Stimulated activated naive CD8-positive, alpha-beta T cell treated with anti-CD3 and anti-CD28 coated beads, Interleukin-15, Interleukin-2, amounts not matched to agents 100 ng/mL and 50 ng/mL, for 24 hours (primary cell): ENCODE measurements around the gene C20orf144.

ENCODE experiments used
- H3K27ac Mint-ChIP-seq: one replicate; pipeline ENCODE4 v1.8.0; 2021; ENCODE audit warnings: mild to moderate bottlenecking, mixed read lengths
- H3K27me3 Mint-ChIP-seq: one replicate; pipeline ENCODE4 v1.8.0; 2021; ENCODE audit warnings: mixed read lengths
- H3K36me3 Mint-ChIP-seq: one replicate; pipeline ENCODE4 v1.8.0; 2021; ENCODE audit warnings: low read depth, mixed read lengths
- H3K4me1 Mint-ChIP-seq: one replicate; pipeline ENCODE4 v1.8.0; 2021; ENCODE audit warnings: low read depth, mixed read lengths
- H3K4me3 Mint-ChIP-seq: one replicate; pipeline ENCODE4 v1.8.0; 2021; ENCODE audit warnings: mild to moderate bottlenecking, mixed read lengths
- H3K9me3 Mint-ChIP-seq: one replicate; pipeline ENCODE4 v1.8.0; 2021; ENCODE audit warnings: mixed read lengths

The C20orf144 gene

GRCh38 chr20:33656010-33656782 is 5.9 kb upstream of the C20orf144 start:
- H3K36me3 Mint-ChIP-seq = no peaks in the 10 kb centered on the region
- no peaks in the 10 kb centered on the region for H3K27me3 Mint-ChIP-seq
- H3K9me3 Mint-ChIP-seq = no peaks in the 10 kb centered on the region
- H3K4me1 Mint-ChIP-seq = peaks cover 27% of the 10 kb centered on the region
- H3K4me3 Mint-ChIP-seq = no peak overlapping the region
- H3K27ac Mint-ChIP-seq = no peak overlapping the region

DNA sequence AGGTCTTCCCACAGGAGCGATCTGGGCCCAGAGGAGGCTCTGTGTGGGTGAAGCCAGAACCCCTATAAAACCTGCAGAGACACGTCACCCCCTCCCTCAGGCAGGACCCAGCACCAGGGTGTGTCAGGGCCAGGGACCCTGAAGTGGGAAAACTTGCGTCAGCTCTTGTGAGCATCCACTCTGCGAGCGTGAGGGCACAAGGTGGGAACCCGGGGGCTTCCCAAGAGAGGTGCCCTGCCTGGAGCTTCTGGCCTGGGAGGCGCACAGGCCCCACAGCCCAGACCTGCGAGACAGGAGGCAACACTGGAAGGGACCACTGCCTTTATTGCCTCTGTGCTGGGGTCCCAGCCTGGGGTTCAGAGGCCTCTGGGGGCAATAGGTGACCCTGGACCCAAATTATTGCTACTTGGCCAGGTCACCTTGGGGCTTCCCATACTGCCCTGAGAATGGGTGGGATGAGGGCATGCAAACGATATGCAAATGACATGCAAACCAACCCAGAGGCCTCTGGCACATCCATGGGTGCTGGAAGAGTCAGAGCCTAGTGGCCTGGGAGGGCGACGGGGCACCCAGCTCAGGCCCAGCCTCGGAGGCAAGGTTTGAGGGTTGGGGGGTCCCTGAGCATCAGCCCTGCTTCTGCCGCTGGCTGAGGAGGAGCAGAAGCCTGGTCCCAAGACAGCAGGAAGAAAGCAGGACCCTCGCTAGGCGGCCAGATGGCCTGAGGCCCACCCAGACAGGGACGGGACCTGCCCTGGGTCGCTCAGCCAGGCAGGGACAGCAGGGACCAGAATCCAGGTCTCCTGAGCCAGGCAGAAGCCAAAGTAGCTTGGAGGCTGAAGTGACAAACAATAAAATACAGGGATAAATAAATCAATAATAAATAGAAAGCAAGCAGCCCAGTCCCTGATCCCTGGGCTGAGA is 5.1 kb upstream of the C20orf144 start:
- Mint-ChIP-seq H3K27ac (no peak overlapping the region), H3K9me3 (no peaks in the 10 kb centered on the region), H3K4me3 (no peak overlapping the region), H3K27me3 (no peaks in the 10 kb centered on the region), H3K36me3 (no peaks in the 10 kb centered on the region), H3K4me1 (peaks cover 18% of the 10 kb centered on the region)

- no peaks in the 10 kb centered on the region for H3K9me3 Mint-ChIP-seq
- H3K4me1 Mint-ChIP-seq = peaks cover 13% of the 10 kb centered on the region
- H3K4me3 Mint-ChIP-seq = no peak overlapping the region
- no peaks in the 10 kb centered on the region for H3K36me3 Mint-ChIP-seq
- H3K27ac Mint-ChIP-seq = no peak overlapping the region
- H3K27me3 Mint-ChIP-seq = no peaks in the 10 kb centered on the region
These were observed 4.4 kb upstream of the C20orf144 start for GRCh38 chr20:33657704-33658095.

GRCh38 chr20:33658510-33658909 is 3.6 kb upstream of the C20orf144 start:
- Mint-ChIP-seq H3K9me3 (no peaks in the 10 kb centered on the region), H3K4me3 (no peak overlapping the region), H3K27ac (no peak overlapping the region), H3K27me3 (no peaks in the 10 kb centered on the region), H3K36me3 (no peaks in the 10 kb centered on the region), H3K4me1 (peaks cover 9% of the 10 kb centered on the region)

- no peaks in the 10 kb centered on the region for H3K9me3 Mint-ChIP-seq
- no peaks in the 10 kb centered on the region for H3K27me3 Mint-ChIP-seq
- peaks cover 5% of the 10 kb centered on the region for H3K4me1 Mint-ChIP-seq
- H3K27ac Mint-ChIP-seq = no peak overlapping the region
- H3K4me3 Mint-ChIP-seq = no peak overlapping the region
- H3K36me3 Mint-ChIP-seq = no peaks in the 10 kb centered on the region
These were observed 3.2 kb upstream of the C20orf144 start for GRCh38 chr20:33658929-33659328.

DNA sequence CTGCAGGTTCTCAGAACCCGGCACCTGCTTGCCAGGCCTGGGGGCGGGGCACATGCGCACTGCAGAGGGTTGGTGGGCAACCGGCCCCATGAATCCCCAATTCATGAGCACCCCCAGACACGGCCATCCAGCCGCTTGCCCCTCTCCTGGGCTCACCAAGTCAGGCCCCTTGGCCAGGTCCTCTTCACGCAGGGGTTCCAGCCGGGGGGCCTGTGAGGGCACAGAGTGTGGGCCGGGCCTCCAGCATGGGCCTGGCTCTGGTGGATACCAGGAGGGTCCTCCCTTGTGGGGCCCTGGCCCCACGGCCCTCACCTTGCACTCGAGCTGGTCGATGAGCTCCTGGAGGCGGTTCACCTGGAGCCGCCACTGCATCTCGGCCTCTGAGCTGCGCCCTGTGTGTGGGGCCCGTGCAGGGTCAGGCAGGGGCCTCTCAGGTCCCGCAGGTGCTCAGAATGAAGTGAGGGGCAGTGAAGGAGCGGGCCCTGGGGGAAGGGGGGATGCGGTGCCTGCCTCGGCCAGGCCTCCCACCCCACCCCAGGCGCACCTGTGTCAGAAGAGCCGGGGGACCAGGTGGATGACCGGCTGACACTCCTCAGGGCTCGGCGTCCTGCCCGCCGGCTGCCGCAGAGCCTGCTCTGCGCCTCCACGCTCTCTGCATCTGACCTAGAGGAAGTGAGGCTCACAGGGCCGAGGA is 2.6 kb upstream of the C20orf144 start:
- no peak overlapping the region for H3K27ac Mint-ChIP-seq
- no peaks in the 10 kb centered on the region for H3K36me3 Mint-ChIP-seq
- H3K4me1 Mint-ChIP-seq = peaks cover 8% of the 10 kb centered on the region
- H3K4me3 Mint-ChIP-seq = no peak overlapping the region
- no peaks in the 10 kb centered on the region for H3K27me3 Mint-ChIP-seq
- H3K9me3 Mint-ChIP-seq = no peaks in the 10 kb centered on the region

GRCh38 chr20:33660035-33660684 is 2.0 kb upstream of the C20orf144 start:
- Mint-ChIP-seq H3K4me3 (no peak overlapping the region), H3K36me3 (no peaks in the 10 kb centered on the region), H3K27me3 (no peaks in the 10 kb centered on the region), H3K9me3 (no peaks in the 10 kb centered on the region), H3K27ac (no peak overlapping the region), H3K4me1 (peaks cover 15% of the 10 kb centered on the region)

- Mint-ChIP-seq H3K9me3 (no peaks in the 10 kb centered on the region), H3K4me3 (no peak overlapping the region), H3K27me3 (no peaks in the 10 kb centered on the region)
These were observed 1.5 kb upstream of the C20orf144 start for GRCh38 chr20:33660685-33661058.

GRCh38 chr20:33663161-33664084 is 1.3 kb downstream of the C20orf144 start:
- peak overlapping the region; percentile 85 for H3K4me3 Mint-ChIP-seq
- H3K36me3 Mint-ChIP-seq = peaks cover 2% of the 10 kb centered on the region
- peak overlapping the region; percentile 89 for H3K27ac Mint-ChIP-seq
- H3K27me3 Mint-ChIP-seq = no peaks in the 10 kb centered on the region
- peaks cover 30% of the 10 kb centered on the region for H3K4me1 Mint-ChIP-seq
- no peaks in the 10 kb centered on the region for H3K9me3 Mint-ChIP-seq

More at GRCh38 chr20:33660685-33661058, 1.5 kb upstream of the C20orf144 start:
- H3K27ac Mint-ChIP-seq = no peak overlapping the region
- peaks cover 19% of the 10 kb centered on the region for H3K4me1 Mint-ChIP-seq
- H3K36me3 Mint-ChIP-seq = no peaks in the 10 kb centered on the region

DNA sequence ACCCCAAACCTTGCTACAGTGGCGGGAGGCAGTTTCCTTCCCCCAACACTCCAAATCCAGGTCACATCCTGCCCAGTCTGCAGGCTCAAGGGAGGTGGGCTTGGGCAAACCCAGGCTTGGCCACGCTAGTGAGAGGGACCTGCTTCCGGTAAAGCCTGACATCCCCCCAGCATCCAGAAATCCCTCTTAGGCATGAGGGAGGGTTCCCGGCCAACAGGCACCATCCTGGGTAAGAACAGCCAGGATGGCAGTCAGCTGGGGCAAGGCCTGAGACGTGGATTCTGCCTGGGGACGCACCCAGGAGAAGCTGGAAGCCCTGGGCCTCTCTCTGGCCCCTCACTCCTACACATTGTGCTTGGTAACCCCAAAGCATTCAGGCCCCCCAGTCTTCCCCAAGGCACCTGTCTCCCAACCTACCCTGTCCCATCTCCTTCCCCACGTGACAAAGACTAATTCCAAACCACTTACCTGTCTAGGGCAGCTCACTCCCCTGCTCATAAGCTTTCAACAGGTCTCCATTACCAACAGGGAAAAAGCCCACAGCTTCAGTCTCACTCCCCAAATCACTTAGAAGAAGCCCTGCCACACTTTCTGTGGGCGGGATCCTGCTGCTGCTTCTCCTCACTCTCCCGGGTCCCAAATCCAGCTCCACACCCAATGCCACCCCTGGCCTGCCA is 2.1 kb downstream of the C20orf144 start:
- Mint-ChIP-seq H3K36me3 (peaks cover 4% of the 10 kb centered on the region), H3K9me3 (no peaks in the 10 kb centered on the region)

DNA sequence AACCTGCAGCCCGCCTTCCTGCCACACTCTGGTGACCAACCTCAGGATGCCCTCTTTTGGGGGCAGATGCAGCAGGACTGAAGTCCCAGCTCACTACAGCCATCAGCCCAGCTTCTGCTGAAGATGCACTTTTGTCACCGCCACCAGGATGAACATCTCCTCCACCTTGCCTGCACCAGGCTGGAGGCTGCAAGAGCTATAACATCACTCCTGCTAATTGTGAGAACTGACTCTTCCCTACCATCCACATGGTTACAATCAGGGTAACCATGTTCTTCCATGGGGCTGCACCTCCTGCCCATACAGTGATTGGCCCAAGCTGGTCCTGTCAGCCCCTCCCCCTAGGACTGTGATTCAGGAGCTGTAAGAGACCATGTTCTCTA is 2.6 kb downstream of the C20orf144 start:
- Mint-ChIP-seq H3K27me3 (no peaks in the 10 kb centered on the region), H3K9me3 (no peaks in the 10 kb centered on the region), H3K4me1 (peaks cover 37% of the 10 kb centered on the region), H3K4me3 (peak overlapping the region; percentile 85), H3K27ac (peak overlapping the region; percentile 89), H3K36me3 (peaks cover 4% of the 10 kb centered on the region)

More for the DNA sequence above, 2.1 kb downstream of the C20orf144 start:
- Mint-ChIP-seq H3K27me3 (no peaks in the 10 kb centered on the region), H3K4me1 (peaks cover 37% of the 10 kb centered on the region), H3K27ac (peak overlapping the region; percentile 89), H3K4me3 (peak overlapping the region; percentile 85)

- peak within 1 kb of the TSS; percentile 91 for H3K4me3 Mint-ChIP-seq
- H3K36me3 Mint-ChIP-seq = peaks cover 4% of the 10 kb centered on the region
- H3K9me3 Mint-ChIP-seq = no peaks in the 10 kb centered on the region
- peak within 1 kb of the TSS; percentile 95 for H3K27ac Mint-ChIP-seq
- peaks cover 37% of the 10 kb centered on the region for H3K4me1 Mint-ChIP-seq
- H3K27me3 Mint-ChIP-seq = no peaks in the 10 kb centered on the region
These were observed 4.4 kb downstream of the C20orf144 start, which contains the start of gene ACTL10 for GRCh38 chr20:33666293-33667244. ACTL10 (plus strand) TSS chr20:33666943; CDS start chr20:33667498, 555 bp downstream.
